B cell (primary cell): ENCODE measurements around the gene PKNOX1. TPM values are rescaled to one million over a fixed set of nuclear protein-coding genes. Genes with fewer than 3 reads are reported as not detected.
"Not testable (repeated sequence)": the region's sequence is repeated elsewhere in the genome, so short reads cannot be mapped to it uniquely, and the experiment has no call there.

Source experiments
- ATAC-seq: fragments of 200-7000 bp; cut with Tn5 transposase; one replicate; pipeline ENCODE4 v1.10.0; 2021; ENCODE audit warnings: low read depth, mild to moderate bottlenecking, moderate number of reproducible peaks, moderate library complexity
- CTCF ChIA-PET: fragments of 350-600 bp; sonication (Branson Sonifier 250); formaldehyde crosslinking; loops from one replicate; lab custom pipeline; 2021; ENCODE audit warnings: antibody characterized with exemption, inconsistent platforms; lab: Charles Lee
- POLR2A ChIA-PET: fragments of 350-600 bp; sonication (Branson Sonifier 250); formaldehyde crosslinking; loops from one replicate; lab custom pipeline; 2021; ENCODE audit warnings: antibody characterized with exemption; lab: Charles Lee
- DNase-seq: peaks from one replicate; pipeline ENCODE4 v3.0.0; 2013
- H2AFZ ChIP-seq: 2 replicates; pipeline ENCODE4 v1.6.1; 2012; ENCODE audit warnings: mild to moderate bottlenecking, low read depth, low read length; ENCODE audit not compliant: insufficient read depth, poor library complexity, severe bottlenecking
- H3K27ac ChIP-seq, 2 donors: 1 replicate in 1 of 2; 2 replicates in 1 of 2; pipeline ENCODE4 v1.5.1; 2012 to 2013; ENCODE audit warnings: low read length in 2 of 2, mild to moderate bottlenecking in 2 of 2, moderate library complexity in 1 of 2
- H3K27me3 ChIP-seq, 4 experiments: fragments of 200-600 bp in 1 of 4; sonication (generic) in 1 of 4; replicated peaks in 1 of 4; 1 replicate in 2 of 4; 2 replicates in 2 of 4; pipeline versions ENCODE4 v1.6.1 to v1.7.0; 2013 to 2016; ENCODE audit warnings: low read length in 3 of 4, mild to moderate bottlenecking in 2 of 4, mixed read lengths in 1 of 4, moderate library complexity in 1 of 4; ENCODE audit not compliant: insufficient read depth in 4 of 4, control insufficient read depth in 3 of 4; ENCODE audit errors: control extremely low read depth in 1 of 4
- H3K36me3 ChIP-seq, 2 experiments: replicated peaks in 1 of 2; 1 replicate in 1 of 2; 2 replicates in 1 of 2; pipeline versions ENCODE4 v1.6.1 to v1.7.1; 2013; ENCODE audit warnings: low read length in 1 of 2; ENCODE audit not compliant: insufficient read depth in 2 of 2, control insufficient read depth in 1 of 2; ENCODE audit errors: control extremely low read depth in 1 of 2, extremely low read depth in 1 of 2
- H3K4me1 ChIP-seq, 2 donors: fragments of 200-600 bp in 1 of 2; sonication (generic) in 1 of 2; 1 replicate in 1 of 2; 2 replicates in 1 of 2; pipeline versions ENCODE4 v1.5.1 to v1.6.1; 2013 to 2017; ENCODE audit warnings: low read length in 2 of 2; ENCODE audit not compliant: control insufficient read depth in 2 of 2, insufficient read depth in 2 of 2
- H3K4me2 ChIP-seq: replicated peaks from 2 replicates; pipeline ENCODE3; 2012; ENCODE audit warnings: mild to moderate bottlenecking, low read depth, low read length; ENCODE audit not compliant: poor library complexity, severe bottlenecking
- H3K4me3 ChIP-seq, 5 experiments: fragments of 200-600 bp in 1 of 5; sonication (generic) in 1 of 5; 1 replicate in 3 of 5; 2 replicates in 2 of 5; pipeline versions ENCODE4 v1.5.1 to v1.7.0; 2011 to 2016; ENCODE audit warnings: low read length in 4 of 5, mild to moderate bottlenecking in 4 of 5, low read depth in 2 of 5, control low read depth in 1 of 5, moderate library complexity in 1 of 5; ENCODE audit not compliant: insufficient read depth in 1 of 5; ENCODE audit errors: control extremely low read depth in 1 of 5, extremely low read depth in 1 of 5
- H3K79me2 ChIP-seq: fragments of 200-600 bp; sonication (generic); one replicate; pipeline ENCODE4 v1.6.0; 2016; ENCODE audit warnings: low read length; ENCODE audit not compliant: control insufficient read depth, insufficient read depth
- H3K9ac ChIP-seq: fragments of 200-600 bp; sonication (generic); 2 replicates; pipeline ENCODE4 v1.6.1; 2017; ENCODE audit warnings: mild to moderate bottlenecking, low read length, moderate library complexity
- H3K9me3 ChIP-seq, 3 donors: one replicate each; pipeline versions ENCODE4 v1.6.1 to v1.7.1; 2013; ENCODE audit warnings: low read length in 2 of 3; ENCODE audit not compliant: control insufficient read depth in 2 of 3, insufficient read depth in 1 of 3; ENCODE audit errors: control extremely low read depth in 1 of 3
- H4K20me1 ChIP-seq: 2 replicates; pipeline ENCODE4 v1.6.0; 2012; ENCODE audit warnings: mild to moderate bottlenecking, low read length; ENCODE audit not compliant: insufficient read depth, control insufficient read depth, poor library complexity, severe bottlenecking
- H3K27ac Mint-ChIP-seq: one replicate; pipeline ENCODE4 v1.8.0; 2021; ENCODE audit warnings: mixed read lengths
- H3K27me3 Mint-ChIP-seq: one replicate; pipeline ENCODE4 v1.8.0; 2021; ENCODE audit warnings: mixed read lengths
- H3K4me1 Mint-ChIP-seq: one replicate; pipeline ENCODE4 v1.8.0; 2021; ENCODE audit warnings: mixed read lengths
- H3K4me3 Mint-ChIP-seq: one replicate; pipeline ENCODE4 v1.8.0; 2021; ENCODE audit warnings: mixed read lengths
- H3K9me3 Mint-ChIP-seq: one replicate; pipeline ENCODE4 v1.8.0; 2022; ENCODE audit warnings: mixed read lengths; ENCODE audit not compliant: insufficient read depth
- WGBS: methylation state at CpG from one replicate; pipeline ENCODE4 v1.1.5; 2013; ENCODE audit warnings: missing lambda C conversion rate; ENCODE audit not compliant: insufficient coverage; 5-methylcytosine and 5-hydroxymethylcytosine counted together
- intact Hi-C: fragments of 100-400 bp; cut with micrococcal nuclease; formaldehyde crosslinking; loops from one replicate; pipeline ENCODE4 v1.10.0; 2022
- polyA plus RNA-seq: library from polyadenylated mRNA; depleted of rRNA; stranded (reverse); fragments of >200 nt; gene quantifications from 2 replicates; pipeline ENCODE4 v1.2.3, GENCODE V29; 2012
- total RNA-seq, 2 donors: library from RNA; stranded (reverse); fragments of 120-200 nt in 1 of 2; gene quantifications; 1 replicate in 1 of 2; 2 replicates in 1 of 2; pipeline versions ENCODE4 v1.2.3 to v1.2.4, GENCODE V29; 2013 to 2022

Gene PKNOX1
- total and polyA plus RNA-seq, 2 donors (not counting 1 experiment from before 2014, with no cell fraction given) = 7.6 to 29.5 TPM

DNA sequence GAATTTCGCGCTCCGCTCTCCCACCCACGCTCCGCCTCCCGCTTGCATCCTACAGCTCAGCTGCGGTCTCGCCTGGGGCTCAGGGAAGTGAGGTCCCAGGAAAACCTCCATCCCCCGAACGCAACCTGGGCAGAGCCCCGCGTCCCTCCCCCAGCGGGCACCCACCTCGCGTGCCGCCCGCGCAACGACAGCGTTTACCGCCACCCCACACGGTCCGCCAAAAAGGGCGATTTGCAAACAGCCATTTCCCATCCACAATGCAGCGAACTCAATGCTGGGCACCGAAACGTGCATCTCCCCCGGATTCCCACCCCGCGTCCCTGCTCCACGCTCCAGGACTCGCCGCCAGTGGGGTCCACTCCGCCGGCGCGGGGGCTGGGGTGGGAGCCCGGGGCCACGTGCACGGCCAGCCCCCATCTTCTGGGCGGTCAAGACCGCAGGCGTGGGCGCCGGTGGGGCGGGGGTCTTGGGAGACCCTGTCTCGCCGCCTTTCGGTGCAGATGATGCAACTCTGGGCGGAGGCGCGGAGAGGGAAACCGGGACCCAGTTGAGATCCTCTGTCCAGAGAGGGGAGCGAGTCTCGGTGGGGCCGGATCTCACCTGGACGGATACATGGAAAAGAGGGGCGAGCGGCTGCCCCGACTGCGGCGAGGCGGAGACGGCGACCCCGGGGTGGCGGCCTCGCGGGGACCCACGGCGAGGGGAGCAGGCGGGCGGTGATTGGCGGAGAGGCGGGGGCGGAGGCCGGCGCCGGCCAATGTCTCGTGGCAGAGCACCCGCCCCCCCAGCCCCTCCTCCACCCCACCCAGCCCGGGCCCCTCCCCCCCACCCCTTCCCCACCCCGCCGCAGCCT lies 101.0 kb downstream of the PKNOX1 start, which contains the start of gene CBS:
Gene CBS (minus strand): TSS at position 666 of the 853 bp plus-strand sequence. CDS start 3,642 bp downstream, outside the sequence.
- H3K27ac Mint-ChIP-seq, intact Hi-C loops, H3K9me3 Mint-ChIP-seq, DNase-seq, H3K4me3 ChIP-seq, H4K20me1 ChIP-seq, H3K4me1 Mint-ChIP-seq, H3K79me2 ChIP-seq, H3K27me3 ChIP-seq, H3K27me3 Mint-ChIP-seq, H3K9ac ChIP-seq, H3K4me1 ChIP-seq, H3K9me3 ChIP-seq, H3K36me3 ChIP-seq, H3K4me2 ChIP-seq, CTCF ChIA-PET, POLR2A ChIA-PET, H2AFZ ChIP-seq, H3K4me3 Mint-ChIP-seq, H3K27ac ChIP-seq: not testable (repeated sequence)
- peak; percentile 17 for ATAC-seq
- WGBS = no CpG with 5 or more reads among the region's 84 CpGs

DNA sequence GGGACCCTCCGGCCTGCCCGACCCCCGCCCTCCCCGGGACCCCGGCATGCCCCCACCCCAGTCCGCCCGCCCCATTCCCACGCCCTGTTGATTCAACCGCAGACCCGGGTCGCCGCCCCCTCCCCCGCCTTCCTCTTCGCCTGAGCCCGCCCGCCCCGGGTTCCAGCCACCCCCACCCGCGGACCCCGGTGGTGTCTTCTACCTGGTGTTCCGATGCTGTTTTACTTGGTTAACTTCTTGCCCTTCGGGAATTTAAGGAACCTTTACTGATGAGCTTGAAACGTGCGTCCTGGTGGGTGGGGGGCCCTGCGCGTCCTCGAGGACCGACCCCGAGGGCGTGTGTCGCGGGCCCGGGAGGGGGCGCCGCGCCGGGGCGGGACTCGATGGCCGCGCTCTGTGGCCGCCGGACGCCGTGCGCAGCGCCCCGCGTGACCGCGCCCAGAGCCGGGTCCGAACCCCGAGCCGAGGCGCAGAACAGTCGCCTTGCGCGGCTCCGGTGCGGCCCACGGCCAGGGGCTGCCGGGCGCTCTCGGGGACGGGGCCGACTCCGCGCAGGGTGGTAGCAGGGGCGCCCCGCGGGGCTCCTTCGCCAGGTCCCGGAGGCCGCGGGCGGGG lies 101.8 kb downstream of the PKNOX1 start:
- H3K4me1 ChIP-seq, H3K79me2 ChIP-seq, H2AFZ ChIP-seq, POLR2A ChIA-PET, H3K27me3 Mint-ChIP-seq, DNase-seq, H3K27ac Mint-ChIP-seq, H3K4me3 ChIP-seq, H3K27ac ChIP-seq, H3K9me3 Mint-ChIP-seq, H3K36me3 ChIP-seq, H3K4me3 Mint-ChIP-seq, H4K20me1 ChIP-seq, CTCF ChIA-PET, H3K9ac ChIP-seq, H3K9me3 ChIP-seq, H3K27me3 ChIP-seq, intact Hi-C loops, H3K4me1 Mint-ChIP-seq, H3K4me2 ChIP-seq: not testable (repeated sequence)
- peak; percentile 21 for ATAC-seq
- whole genome bisulfite sequencing = no CpG with 5 or more reads among the region's 77 CpGs

DNA sequence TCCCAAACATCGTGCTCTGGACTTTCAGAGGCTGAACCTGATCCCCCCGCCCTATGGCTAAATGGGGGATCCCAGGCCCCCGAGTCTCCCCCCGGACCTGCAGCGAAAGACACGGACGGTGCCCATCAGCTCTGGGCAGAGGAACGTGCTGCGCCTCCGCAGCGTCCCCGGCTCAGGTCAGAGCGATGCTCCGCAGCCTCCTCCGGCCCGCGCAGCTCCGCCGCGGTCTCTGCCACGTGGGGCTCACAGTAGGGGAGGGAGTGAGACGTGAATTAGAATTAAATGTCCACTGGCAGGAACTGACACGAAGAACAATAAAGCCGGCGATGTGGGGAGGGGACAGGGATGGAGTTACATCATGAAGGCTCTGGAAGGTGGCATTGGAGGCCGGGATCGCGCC lies 102.3 kb downstream of the PKNOX1 start:
- H3K27me3 ChIP-seq, CTCF ChIA-PET, H3K27me3 Mint-ChIP-seq, H3K4me3 Mint-ChIP-seq, H3K4me2 ChIP-seq, H3K9me3 Mint-ChIP-seq, DNase-seq, H3K4me1 ChIP-seq, H2AFZ ChIP-seq, H3K4me1 Mint-ChIP-seq, intact Hi-C loops, H3K79me2 ChIP-seq, H3K4me3 ChIP-seq, H3K9me3 ChIP-seq, H3K9ac ChIP-seq, H3K36me3 ChIP-seq, H4K20me1 ChIP-seq, H3K27ac ChIP-seq, H3K27ac Mint-ChIP-seq, POLR2A ChIA-PET: not testable (repeated sequence)
- peak; percentile 36 for ATAC-seq
- WGBS = no CpG with 5 or more reads among the region's 28 CpGs
